ENCODE data around the gene MND1. TPM values are rescaled to one million over a fixed set of nuclear protein-coding genes. Genes with fewer than 3 reads are reported as not detected.

The MND1 gene
- total RNA-seq, 1 experiment from 2014 or later, result 24.4 TPM

DNA sequence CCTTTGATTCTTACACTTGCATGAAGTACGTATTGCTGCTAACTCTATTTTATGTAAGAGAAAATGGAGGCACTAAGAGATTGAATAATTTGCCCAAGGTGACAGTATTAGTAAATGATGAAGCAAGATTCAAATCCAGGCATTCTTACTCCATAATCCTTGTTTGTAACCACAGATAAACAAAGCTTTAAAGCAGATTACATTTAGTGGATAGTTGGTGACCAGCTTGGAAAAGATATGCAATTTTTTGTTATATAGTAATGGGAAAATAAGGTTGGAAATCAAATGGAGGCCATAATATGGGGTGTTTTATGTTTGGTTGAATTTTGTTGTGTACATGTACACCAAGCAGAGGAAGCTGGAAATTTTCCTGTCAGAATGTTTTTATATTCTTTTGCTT is 30.8 kb downstream of the MND1 start:
- no peaks in the 10 kb centered on the region; the same call in 1 of the 2 replicates for H3F3A ChIP-seq (ENCODE audit: insufficient read depth, low read depth)
- H3K27ac ChIP-seq, result no peak overlapping the region
- no peak overlapping the region for H3K4me3 ChIP-seq
- CTCF ChIA-PET, result no interaction called here
- H3K9me3 ChIP-seq (ENCODE audit: insufficient read depth, low read depth), result no peaks in the 10 kb centered on the region
- H3K79me2 ChIP-seq (ENCODE audit: low read depth), result no peaks in the 10 kb centered on the region
- POLR2A ChIA-PET (ENCODE audit: unreplicated experiment), result no interaction called here
- H3K9me2 ChIP-seq (ENCODE audit: insufficient read depth), result no peaks in the 10 kb centered on the region
- no peak overlapping the region for H3K4me2 ChIP-seq
- no peak overlapping the region for H2AFZ ChIP-seq
- no peaks in the 10 kb centered on the region for H4K20me1 ChIP-seq (ENCODE audit: insufficient read depth)
- intact Hi-C loops (cut with micrococcal nuclease; ENCODE audit: unreplicated experiment), result no loop called here
- BruUV-seq (replicated peaks), result no TSS peak
- H3K36me3 ChIP-seq (ENCODE audit: low read depth), result 0 out of 2 replicates have a peak, but pooled peaks cover 4% of the 10 kb centered on the region
- no peak for DNase-seq
- no peak for TF ChIP-seq EZH2 (IDR thresholded peaks at IDR 0.05; ENCODE audit: low read depth)
- TF ChIP-seq, protein P1, sequence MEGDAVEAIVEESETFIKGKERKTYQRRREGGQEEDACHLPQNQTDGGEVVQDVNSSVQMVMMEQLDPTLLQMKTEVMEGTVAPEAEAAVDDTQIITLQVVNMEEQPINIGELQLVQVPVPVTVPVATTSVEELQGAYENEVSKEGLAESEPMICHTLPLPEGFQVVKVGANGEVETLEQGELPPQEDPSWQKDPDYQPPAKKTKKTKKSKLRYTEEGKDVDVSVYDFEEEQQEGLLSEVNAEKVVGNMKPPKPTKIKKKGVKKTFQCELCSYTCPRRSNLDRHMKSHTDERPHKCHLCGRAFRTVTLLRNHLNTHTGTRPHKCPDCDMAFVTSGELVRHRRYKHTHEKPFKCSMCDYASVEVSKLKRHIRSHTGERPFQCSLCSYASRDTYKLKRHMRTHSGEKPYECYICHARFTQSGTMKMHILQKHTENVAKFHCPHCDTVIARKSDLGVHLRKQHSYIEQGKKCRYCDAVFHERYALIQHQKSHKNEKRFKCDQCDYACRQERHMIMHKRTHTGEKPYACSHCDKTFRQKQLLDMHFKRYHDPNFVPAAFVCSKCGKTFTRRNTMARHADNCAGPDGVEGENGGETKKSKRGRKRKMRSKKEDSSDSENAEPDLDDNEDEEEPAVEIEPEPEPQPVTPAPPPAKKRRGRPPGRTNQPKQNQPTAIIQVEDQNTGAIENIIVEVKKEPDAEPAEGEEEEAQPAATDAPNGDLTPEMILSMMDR (conservative IDR thresholded peaks at IDR 0.05), result no peak
- no peaks in the 10 kb centered on the region for H3K27me3 ChIP-seq (ENCODE audit: insufficient read depth, low read depth)
- no peaks in the 10 kb centered on the region for H3K4me1 ChIP-seq (replicated peaks; ENCODE audit: insufficient read depth)

- Histone ChIP-seq H2AFZ (no peak overlapping the region), H3K4me3 (no peak overlapping the region), H3K27me3 (ENCODE audit: insufficient read depth, low read depth) (no peaks in the 10 kb centered on the region), H4K20me1 (ENCODE audit: insufficient read depth) (no peaks in the 10 kb centered on the region), H3K9me2 (ENCODE audit: insufficient read depth) (no peaks in the 10 kb centered on the region), H3K4me1 (replicated peaks; ENCODE audit: insufficient read depth) (no peaks in the 10 kb centered on the region), H3K27ac (no peak overlapping the region), H3K4me2 (no peak overlapping the region), H3K79me2 (ENCODE audit: low read depth) (no peaks in the 10 kb centered on the region), H3K9me3 (ENCODE audit: insufficient read depth, low read depth) (no peaks in the 10 kb centered on the region), H3F3A (ENCODE audit: insufficient read depth, low read depth) (no peaks in the 10 kb centered on the region; the same call in 1 of the 2 replicates), H3K36me3 (ENCODE audit: low read depth) (no peaks in the 10 kb centered on the region)
- TF ChIP-seq, protein P1 (conservative IDR thresholded peaks at IDR 0.05), result no peak
- no peak for TF ChIP-seq EZH2 (IDR thresholded peaks at IDR 0.05; ENCODE audit: low read depth)
- intact Hi-C loops (cut with micrococcal nuclease; ENCODE audit: unreplicated experiment), result no loop called here
- CTCF ChIA-PET, result no interaction called here
- BruUV-seq (replicated peaks), result no TSS peak
- no peak for DNase-seq
- POLR2A ChIA-PET (ENCODE audit: unreplicated experiment), result no interaction called here
These were observed 38.6 kb downstream of the MND1 start for GRCh38 chr4:153383131-153383530.

GRCh38 chr4:153384160-153384559 is 39.7 kb downstream of the MND1 start:
- Histone ChIP-seq H3F3A (ENCODE audit: insufficient read depth, low read depth) (no peaks in the 10 kb centered on the region; the same call in 1 of the 2 replicates), H3K4me1 (replicated peaks; ENCODE audit: insufficient read depth) (no peaks in the 10 kb centered on the region), H3K4me3 (no peak overlapping the region), H3K9me3 (ENCODE audit: insufficient read depth, low read depth) (no peaks in the 10 kb centered on the region), H3K27me3 (ENCODE audit: insufficient read depth, low read depth) (no peaks in the 10 kb centered on the region), H3K27ac (no peak overlapping the region), H3K9me2 (ENCODE audit: insufficient read depth) (no peaks in the 10 kb centered on the region), H3K4me2 (no peak overlapping the region), H2AFZ (no peak overlapping the region), H3K36me3 (ENCODE audit: low read depth) (no peaks in the 10 kb centered on the region), H3K79me2 (ENCODE audit: low read depth) (no peaks in the 10 kb centered on the region), H4K20me1 (ENCODE audit: insufficient read depth) (no peaks in the 10 kb centered on the region)
- no peak for DNase-seq
- intact Hi-C loops (cut with micrococcal nuclease; ENCODE audit: unreplicated experiment), result no loop called here
- ChIA-PET CTCF (no interaction called here), POLR2A (ENCODE audit: unreplicated experiment) (no interaction called here)
- BruUV-seq (replicated peaks), result no TSS peak
- no peak for TF ChIP-seq EZH2 (IDR thresholded peaks at IDR 0.05; ENCODE audit: low read depth)
- TF ChIP-seq, protein P1 (conservative IDR thresholded peaks at IDR 0.05), result no peak

Data from PC-9 (cell line).